IMR-90 (cell line): ENCODE measurements around the gene FAHD1. TPM values are rescaled to one million over a fixed set of nuclear protein-coding genes. Genes with fewer than 3 reads are reported as not detected.

ENCODE experiments used
- ATAC-seq: fragments of 200-7000 bp; cut with Tn5 transposase; 2 replicates; pipeline ENCODE4 v1.9.1; 2020; ENCODE audit warnings: low read depth, mild to moderate bottlenecking, moderate library complexity
- BruUV-seq: library from RNA; stranded (reverse); fragments of 400-500 nt; replicated peaks from 2 replicates; lab custom pipeline; 2021; lab: Mats Ljungman, UMichigan
- CTCF ChIA-PET: fragments of 300-600 bp; formaldehyde crosslinking; extraction: SDS; loops from one replicate; lab custom pipeline; 2021; ENCODE audit warnings: antibody characterized with exemption; lab: Yijun Ruan, JAX
- POLR2A ChIA-PET: fragments of 300-600 bp; sonication (Branson Sonifier 250); formaldehyde crosslinking; loops from one replicate; lab custom pipeline; 2022; ENCODE audit warnings: antibody characterized with exemption; ENCODE audit not compliant: unreplicated experiment; lab: Charles Lee
- DNase-seq: peaks from one replicate; pipeline ENCODE4 v3.0.0; 2013
- H2AFZ ChIP-seq: replicated peaks from 2 replicates; pipeline ENCODE3; 2013; ENCODE audit warnings: low read length, mild to moderate bottlenecking; ENCODE audit not compliant: poor library complexity
- H2AK5ac ChIP-seq: 2 replicates; pipeline ENCODE4 v1.6.1; 2013; ENCODE audit warnings: low read depth, low read length, inconsistent platforms
- H2AK9ac ChIP-seq: replicated peaks from 2 replicates; pipeline ENCODE3; 2013; ENCODE audit warnings: mild to moderate bottlenecking, low read depth, low read length, moderate library complexity; ENCODE audit not compliant: poor library complexity
- H2BK120ac ChIP-seq: 2 replicates; pipeline ENCODE4 v1.6.1; 2013; ENCODE audit warnings: low read depth, low read length, inconsistent platforms
- H2BK15ac ChIP-seq: 3 replicates; pipeline ENCODE4 v1.6.1; 2013; ENCODE audit warnings: low read depth, low read length, inconsistent platforms
- H2BK20ac ChIP-seq: 2 replicates; pipeline ENCODE4 v1.6.1; 2013; ENCODE audit warnings: low read depth, mild to moderate bottlenecking, inconsistent platforms, low read length, moderate library complexity
- H2BK5ac ChIP-seq: 2 replicates; pipeline ENCODE4 v1.6.1; 2013; ENCODE audit warnings: mild to moderate bottlenecking, low read depth, low read length, inconsistent platforms; ENCODE audit not compliant: poor library complexity, severe bottlenecking
- H3K14ac ChIP-seq: replicated peaks from 2 replicates; pipeline ENCODE4 v1.6.1; 2013; ENCODE audit warnings: low read depth, low read length, inconsistent platforms
- H3K18ac ChIP-seq: 2 replicates; pipeline ENCODE4 v1.6.1; 2013; ENCODE audit warnings: low read depth, low read length, control low read depth
- H3K23ac ChIP-seq: 2 replicates; pipeline ENCODE4 v1.6.1; 2013; ENCODE audit warnings: low read depth, low read length, inconsistent platforms
- H3K27ac ChIP-seq: 2 replicates; pipeline ENCODE4 v1.5.1; 2013; ENCODE audit warnings: mild to moderate bottlenecking, control low read depth, low read length; ENCODE audit not compliant: insufficient read depth
- H3K27me3 ChIP-seq: 2 replicates; pipeline ENCODE4 v1.6.1; 2013; ENCODE audit warnings: low read length; ENCODE audit not compliant: control insufficient read depth, insufficient read depth
- H3K36me3 ChIP-seq: 2 replicates; pipeline ENCODE4 v1.6.1; 2013; ENCODE audit warnings: low read length, mixed read lengths; ENCODE audit not compliant: control insufficient read depth, insufficient read depth
- H3K4ac ChIP-seq: 2 replicates; pipeline ENCODE4 v1.6.1; 2013; ENCODE audit warnings: low read depth, low read length, inconsistent platforms
- H3K4me1 ChIP-seq: 2 replicates; pipeline ENCODE4 v1.6.1; 2013; ENCODE audit warnings: low read length, mixed read lengths; ENCODE audit not compliant: control insufficient read depth, insufficient read depth
- H3K4me2 ChIP-seq: 2 replicates; pipeline ENCODE4 v1.6.1; 2013; ENCODE audit warnings: low read depth, mild to moderate bottlenecking, control low read depth, low read length, moderate library complexity
- H3K4me3 ChIP-seq: 2 replicates; pipeline ENCODE4 v1.5.1; 2013; ENCODE audit warnings: low read depth, mild to moderate bottlenecking, control low read depth, low read length, moderate library complexity; ENCODE audit not compliant: insufficient read depth
- H3K56ac ChIP-seq: 2 replicates; pipeline ENCODE4 v1.6.1; 2013; ENCODE audit warnings: low read length, inconsistent platforms; ENCODE audit not compliant: insufficient read depth; ENCODE audit errors: extremely low read depth
- H3K79me1 ChIP-seq, 2 experiments: 2 replicates each; pipeline ENCODE4 v1.6.1; 2013; ENCODE audit warnings: low read length in 2 of 2, inconsistent platforms in 1 of 2, low read depth in 1 of 2
- H3K9ac ChIP-seq: 2 replicates; pipeline ENCODE4 v1.6.1; 2013; ENCODE audit warnings: low read depth, low read length, control low read depth
- H3K9me1 ChIP-seq: 2 replicates; pipeline ENCODE4 v1.6.1; 2013; ENCODE audit warnings: low read length, inconsistent platforms; ENCODE audit not compliant: insufficient read depth
- H3K9me3 ChIP-seq: 2 replicates; pipeline ENCODE4 v1.6.1; 2013; ENCODE audit warnings: low read length; ENCODE audit not compliant: control insufficient read depth, insufficient read depth
- H4K20me1 ChIP-seq: 2 replicates; pipeline ENCODE4 v1.6.1; 2013; ENCODE audit warnings: low read length, inconsistent platforms; ENCODE audit not compliant: insufficient read depth
- H4K5ac ChIP-seq: 2 replicates; pipeline ENCODE4 v1.6.1; 2013; ENCODE audit warnings: mild to moderate bottlenecking, low read depth, low read length, control low read depth
- H4K8ac ChIP-seq, 2 experiments: 2 replicates each; pipeline ENCODE4 v1.6.1; 2013; ENCODE audit warnings: low read depth in 2 of 2, low read length in 2 of 2, control low read depth in 1 of 2, inconsistent platforms in 1 of 2
- H4K91ac ChIP-seq: 2 replicates; pipeline ENCODE4 v1.6.1; 2013; ENCODE audit warnings: low read depth, low read length, inconsistent platforms; ENCODE audit not compliant: insufficient read depth
- CEBPB ChIP-seq: IDR thresholded peaks from 2 replicates; pipeline ENCODE4 v1.6.1; 2012; ENCODE audit warnings: low read depth, low read length, improper control_type of control experiment
- CHD1 ChIP-seq: IDR thresholded peaks from 2 replicates; pipeline ENCODE4 v1.6.1; 2012; ENCODE audit warnings: low read depth, low read length, improper control_type of control experiment
- CTCF ChIP-seq: conservative IDR thresholded peaks from 2 replicates; pipeline ENCODE4 v1.5.1; 2012; ENCODE audit warnings: mild to moderate bottlenecking, low read depth, low read length, improper control_type of control experiment
- FOS ChIP-seq: fragments of 150-350 bp; IDR thresholded peaks from 2 replicates; pipeline ENCODE4 v1.6.1; 2016; ENCODE audit warnings: low read depth, low read length
- MAFK ChIP-seq: IDR thresholded peaks from 2 replicates; pipeline ENCODE4 v1.6.1; 2012; ENCODE audit warnings: low read depth, low read length, improper control_type of control experiment
- MAZ ChIP-seq: IDR thresholded peaks from 2 replicates; pipeline ENCODE4 v1.6.1; 2012; ENCODE audit warnings: low read depth, mild to moderate bottlenecking, low read length, improper control_type of control experiment, moderate library complexity, borderline replicate concordance
- MXI1 ChIP-seq: IDR thresholded peaks from 2 replicates; pipeline ENCODE4 v1.6.1; 2012; ENCODE audit warnings: low read depth, mild to moderate bottlenecking, low read length, moderate library complexity, borderline replicate concordance
- NFE2L2 ChIP-seq: fragments of 150-350 bp; IDR thresholded peaks from 2 replicates; pipeline ENCODE4 v1.6.1; 2016; ENCODE audit warnings: low read depth, mild to moderate bottlenecking, low read length
- RAD21 ChIP-seq: IDR thresholded peaks from 2 replicates; pipeline ENCODE4 v1.6.1; 2012; ENCODE audit warnings: low read length, improper control_type of control experiment
- RCOR1 ChIP-seq: IDR thresholded peaks from 2 replicates; pipeline ENCODE4 v1.6.1; 2012; ENCODE audit warnings: mild to moderate bottlenecking, low read length, improper control_type of control experiment; ENCODE audit not compliant: insufficient replicate concordance
- RFX5 ChIP-seq: IDR thresholded peaks from 2 replicates; pipeline ENCODE4 v1.8.0; 2012; ENCODE audit warnings: low read depth, mild to moderate bottlenecking, low read length, moderate library complexity
- SMC3 ChIP-seq: fragments of 150-350 bp; IDR thresholded peaks from 2 replicates; pipeline ENCODE4 v1.6.1; 2016; ENCODE audit warnings: low read depth, mild to moderate bottlenecking, antibody characterized with exemption, low read length, moderate library complexity
- USF2 ChIP-seq: fragments of 150-350 bp; IDR thresholded peaks from 2 replicates; pipeline ENCODE4 v1.6.1; 2017; ENCODE audit warnings: mild to moderate bottlenecking, antibody characterized with exemption, low read length, low read depth
- WGBS, 2 experiments: methylation state at CpG; one replicate each; pipeline versions ENCODE4 v1.1.5 to v1.1.7; 2013; ENCODE audit warnings: missing lambda C conversion rate in 2 of 2; ENCODE audit not compliant: insufficient read length in 1 of 2; ENCODE audit errors: extremely low coverage in 2 of 2; 5-methylcytosine and 5-hydroxymethylcytosine counted together
- dilution Hi-C: fragments of 300-500 bp; cut with HindIII; formaldehyde crosslinking; loops from one replicate; pipeline ENCODE4 v1.14.3; 2018; ENCODE audit warnings: low sequenced_read_pairs; ENCODE audit not compliant: unreplicated experiment
- in situ Hi-C: fragments of 300-500 bp; cut with MboI; formaldehyde crosslinking; loops from 3 replicates; pipeline ENCODE4 v1.14.3; 2019; ENCODE audit warnings: low sequenced_read_pairs, inconsistent platforms, mixed read lengths
- intact Hi-C: fragments of 100-400 bp; cut with micrococcal nuclease; formaldehyde crosslinking; loops from 2 replicates; pipeline ENCODE4 v1.10.0; 2022
- polyA plus RNA-seq, 3 experiments: library from polyadenylated mRNA; depleted of rRNA; stranded (reverse); fragments of >200 nt; gene quantifications; 2 replicates each; pipeline ENCODE4 v1.2.3, GENCODE V29; 2012; ENCODE audit warnings: low replicate concordance in 1 of 3
- total RNA-seq: library from RNA; depleted of rRNA; stranded (reverse); fragments of >200 nt; gene quantifications from 2 replicates; pipeline ENCODE4 v1.2.3, GENCODE V29; 2012

FAHD1 gene
- total and polyA plus RNA-seq, 2 of the 4 experiments (the other 2 are of a cell fraction): 65.3 to 85.9 TPM

- ChIA-PET CTCF (interaction anchor here (0.6 kb wide), 1 partner anchor 1793 kb away, joined by 3 read pairs; no protein-coding TSS in a partner anchor), POLR2A (no interaction called here)
- peaks cover 38% of the 10 kb centered on the region for H3K27me3 ChIP-seq
- no peak overlapping the region for H2AFZ ChIP-seq
- H3K4me3 ChIP-seq: no peak overlapping the region
- H4K8ac ChIP-seq: no peak overlapping the region
- no peaks in the 10 kb centered on the region for H3K9me3 ChIP-seq
- no peaks in the 10 kb centered on the region for H3K36me3 ChIP-seq
- no peak for ATAC-seq
- no TSS peak for BruUV-seq
- H2BK5ac ChIP-seq: no peak overlapping the region
- no peak for DNase-seq
- no peak overlapping the region for H2BK15ac ChIP-seq
- WGBS, 2 experiments: no CpG with 5 or more reads among the region's 11 CpGs
- no peak overlapping the region for H4K91ac ChIP-seq
- no peak overlapping the region for H3K27ac ChIP-seq
- no peaks in the 10 kb centered on the region for H3K4me1 ChIP-seq
- no peak overlapping the region for H2BK120ac ChIP-seq
- no peak overlapping the region for H3K9ac ChIP-seq
- H4K20me1 ChIP-seq: no peaks in the 10 kb centered on the region
- no peak overlapping the region for H2AK5ac ChIP-seq
- no peak overlapping the region for H2AK9ac ChIP-seq
- no peak overlapping the region for H4K5ac ChIP-seq
- H3K18ac ChIP-seq: no peak overlapping the region
- dilution Hi-C loops (no loop called here), intact Hi-C loops (no loop called here), in situ Hi-C loops (loop anchor here (25.0 kb wide), 1 partner anchor 509 kb away; no protein-coding TSS in a partner anchor)
- no peak overlapping the region for H2BK20ac ChIP-seq
- no peak overlapping the region for H3K23ac ChIP-seq
- H3K14ac ChIP-seq: no peak overlapping the region
- H3K56ac ChIP-seq: no peak overlapping the region
- H3K4ac ChIP-seq: no peak overlapping the region
- H3K4me2 ChIP-seq: no peak overlapping the region
- TF ChIP-seq CEBPB: no peak
- no peak for TF ChIP-seq FOS
- no peak for TF ChIP-seq RFX5
- TF ChIP-seq CHD1: no peak
- no peak for TF ChIP-seq MXI1
- TF ChIP-seq CTCF: no peak
- TF ChIP-seq MAFK: no peak
- no peak for TF ChIP-seq RCOR1
- no peak for TF ChIP-seq NFE2L2
- TF ChIP-seq RAD21: no peak
- TF ChIP-seq MAZ: no peak
- no peak for TF ChIP-seq USF2
- no peak for TF ChIP-seq SMC3
- H3K79me1 ChIP-seq: no peaks in the 10 kb centered on the region
- H3K9me1 ChIP-seq: no peaks in the 10 kb centered on the region
Measured at GRCh38 chr16:1877804-1878203, 50.8 kb downstream of the FAHD1 start.
